Fibroblast of mammary gland (primary cell): Measurements from ENCODE around the gene MED13.

Experiments
- DNase-seq: peaks from one replicate; pipeline ENCODE4 v3.0.0-alpha.2; 2010; ENCODE audit warnings: low read depth
- H3K4me3 ChIP-seq: 2 replicates; pipeline ENCODE4 v1.5.1; 2011; ENCODE audit warnings: low read depth, mild to moderate bottlenecking, low read length, moderate library complexity; ENCODE audit not compliant: control insufficient read depth
- CTCF ChIP-seq: conservative IDR thresholded peaks from 2 replicates; pipeline ENCODE4 v1.5.1; 2011; ENCODE audit warnings: low read depth, low read length, inconsistent platforms; ENCODE audit not compliant: control insufficient read depth, insufficient read depth

Gene MED13

DNA sequence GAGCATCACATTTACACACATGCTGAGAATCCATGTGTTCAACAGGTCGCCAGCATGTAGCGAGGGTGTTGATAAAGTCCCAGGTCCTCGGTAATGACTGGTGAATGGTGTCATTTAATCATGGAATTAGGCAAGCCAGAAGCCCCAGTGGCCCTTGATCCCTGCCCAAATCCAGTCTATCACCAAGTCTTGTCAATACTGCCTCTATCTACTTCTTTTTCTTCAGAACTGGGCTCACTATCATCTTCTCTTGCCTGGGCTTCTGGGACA is 31.3 kb upstream of the MED13 start:
- no peak for TF ChIP-seq CTCF
- DNase-seq = no peak
- no peak overlapping the region for H3K4me3 ChIP-seq

GRCh38 chr17:62094175-62094574 is 29.1 kb upstream of the MED13 start:
- TF ChIP-seq CTCF = no peak
- H3K4me3 ChIP-seq = no peak overlapping the region
- DNase-seq = peak; percentile 63

- peak; percentile 98 for DNase-seq
These were observed 28.4 kb upstream of the MED13 start for GRCh38 chr17:62093188-62094155.

DNA sequence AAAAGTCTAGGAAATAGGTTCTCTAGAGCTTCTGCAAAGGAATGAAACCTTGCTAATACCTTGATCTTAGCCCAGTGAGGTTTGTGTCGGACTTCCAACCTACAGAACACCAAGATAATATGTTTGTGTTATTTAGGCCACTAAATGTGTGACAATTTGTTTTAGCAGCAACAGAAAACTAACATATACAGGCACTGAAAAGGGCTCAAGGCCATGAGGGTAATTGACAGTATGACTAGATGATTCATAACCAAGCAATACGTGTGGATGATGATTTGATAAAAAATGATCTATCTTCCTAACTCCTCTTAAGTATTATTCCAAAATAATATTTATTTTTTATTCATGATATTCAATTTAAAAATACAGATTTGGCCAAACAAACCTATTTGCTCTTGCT is 27.7 kb upstream of the MED13 start:
- TF ChIP-seq CTCF = no peak
- H3K4me3 ChIP-seq = no peak overlapping the region
- no peak for DNase-seq

More at GRCh38 chr17:62093188-62094155, 28.4 kb upstream of the MED13 start:
- no peak overlapping the region for H3K4me3 ChIP-seq
- TF ChIP-seq CTCF = no peak

DNA sequence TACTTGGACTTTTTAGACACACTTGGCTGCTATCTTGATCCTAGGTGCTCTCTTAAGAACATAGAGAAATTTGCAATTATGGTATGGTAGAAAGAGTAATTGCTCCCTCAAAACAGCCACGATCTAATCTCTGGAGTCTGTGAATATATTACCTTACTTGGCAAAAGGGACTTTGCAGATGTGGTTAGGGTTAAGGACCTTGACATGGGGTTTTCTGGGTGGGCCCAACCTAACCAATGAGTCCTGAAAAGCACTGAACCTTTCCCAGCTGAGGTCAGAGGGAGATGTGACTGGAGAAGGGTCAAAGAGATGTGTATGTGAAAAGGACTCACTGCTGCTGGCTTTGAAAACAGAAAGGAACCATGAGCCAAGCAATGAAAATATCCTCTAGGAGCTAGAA is 26.7 kb upstream of the MED13 start:
- no peak for DNase-seq
- H3K4me3 ChIP-seq = no peak overlapping the region
- no peak for TF ChIP-seq CTCF

DNA sequence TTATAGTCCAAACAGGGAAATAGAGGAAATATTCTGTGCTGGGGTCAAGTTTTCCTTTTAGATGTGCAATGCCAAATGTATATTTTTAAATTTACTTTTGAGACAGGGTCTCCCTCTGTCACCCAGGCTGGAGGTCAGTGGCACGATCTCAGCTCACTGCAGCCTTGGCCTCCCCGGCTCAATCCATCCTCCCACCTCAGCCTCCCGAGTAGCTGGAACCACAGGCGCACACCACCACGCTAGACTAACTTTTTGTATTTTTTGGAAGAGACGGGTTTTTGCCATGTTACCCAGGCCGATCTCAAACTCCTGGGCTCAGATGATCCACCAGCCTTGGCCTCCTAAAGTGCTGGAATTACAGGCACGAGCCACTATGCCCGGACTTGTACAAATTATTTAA is 25.8 kb upstream of the MED13 start:
- no peak for TF ChIP-seq CTCF
- no peak overlapping the region for H3K4me3 ChIP-seq
- no peak for DNase-seq
